NCI-H2227 (cell line): ENCODE results near the gene ARL4D.
"Not testable (repeated sequence)": the region's sequence is repeated elsewhere in the genome, so short reads cannot be mapped to it uniquely, and the experiment has no call there.

Source experiments
- DNase-seq: peaks from one replicate; lab custom pipeline; 2025; ENCODE audit not compliant: unreplicated experiment; lab: John Stamatoyannopoulos, UW

ARL4D gene

DNA sequence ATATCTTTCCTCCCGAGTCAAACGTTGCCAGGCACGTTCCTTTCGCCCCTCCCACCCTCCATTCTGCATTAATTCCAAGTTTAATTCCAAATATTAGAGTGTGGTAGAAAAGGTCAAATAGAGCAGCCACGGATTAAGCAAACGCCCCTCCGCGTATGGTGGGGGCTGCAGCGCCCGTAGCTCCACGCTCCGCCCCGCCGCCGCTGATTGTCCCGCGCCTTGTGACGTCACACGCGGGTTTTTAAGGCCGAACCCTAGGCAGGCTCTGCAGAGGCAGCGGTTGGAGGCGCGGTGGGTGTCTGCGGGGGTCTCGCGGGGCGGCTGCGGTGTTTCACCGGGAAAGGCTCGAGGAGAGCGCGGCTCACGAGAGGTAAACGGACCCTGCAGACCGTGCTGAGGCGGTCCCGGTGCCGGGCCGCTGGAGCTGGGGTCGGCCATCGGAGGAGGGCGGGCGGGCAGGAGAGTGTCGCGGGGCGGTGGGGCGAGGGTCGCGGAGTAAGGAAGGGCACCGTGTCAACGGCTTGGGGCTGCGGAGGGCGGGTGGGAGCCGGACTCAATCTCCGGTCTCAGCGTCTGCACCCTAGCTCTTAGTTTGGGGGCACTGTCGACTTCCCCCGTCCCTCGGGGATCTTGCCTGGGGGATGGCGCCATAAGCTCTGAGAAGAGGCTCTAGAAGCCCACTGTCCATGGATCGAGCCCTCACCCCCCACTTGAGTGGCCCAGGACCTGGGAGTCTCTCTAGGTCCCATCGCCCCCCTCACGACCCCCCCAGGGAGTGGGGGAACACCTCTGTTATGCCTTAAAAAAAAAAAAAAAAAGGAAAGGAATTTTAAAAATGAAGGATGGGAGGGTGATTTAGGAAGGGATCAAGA, at the start of gene ARL4D:
Gene ARL4D (plus strand): TSS at position 270 of the 872 bp plus-strand sequence. CDS start 740 bp downstream, outside the sequence.
- DNase-seq, result peak; percentile 97

DNA sequence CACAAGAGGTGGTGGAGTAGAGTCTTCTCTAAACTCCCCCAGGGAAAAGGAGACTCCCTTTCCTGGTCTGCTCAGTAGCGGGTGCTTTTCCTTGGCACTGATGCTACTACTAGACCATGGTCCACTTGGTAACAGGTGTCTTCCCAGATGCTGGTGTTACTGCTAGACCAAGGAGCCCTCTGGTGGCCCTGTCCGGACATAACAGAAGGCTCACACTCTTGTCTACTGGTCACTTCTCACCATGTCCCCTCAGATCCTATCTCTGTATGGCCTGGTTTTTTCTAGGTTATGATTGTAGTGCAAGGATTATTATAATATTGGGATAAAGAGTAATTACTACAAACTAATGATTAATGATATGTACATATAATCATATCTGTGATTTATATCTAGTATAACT, 49.7 kb upstream of the ARL4D start:
- no peak for DNase-seq

DNA sequence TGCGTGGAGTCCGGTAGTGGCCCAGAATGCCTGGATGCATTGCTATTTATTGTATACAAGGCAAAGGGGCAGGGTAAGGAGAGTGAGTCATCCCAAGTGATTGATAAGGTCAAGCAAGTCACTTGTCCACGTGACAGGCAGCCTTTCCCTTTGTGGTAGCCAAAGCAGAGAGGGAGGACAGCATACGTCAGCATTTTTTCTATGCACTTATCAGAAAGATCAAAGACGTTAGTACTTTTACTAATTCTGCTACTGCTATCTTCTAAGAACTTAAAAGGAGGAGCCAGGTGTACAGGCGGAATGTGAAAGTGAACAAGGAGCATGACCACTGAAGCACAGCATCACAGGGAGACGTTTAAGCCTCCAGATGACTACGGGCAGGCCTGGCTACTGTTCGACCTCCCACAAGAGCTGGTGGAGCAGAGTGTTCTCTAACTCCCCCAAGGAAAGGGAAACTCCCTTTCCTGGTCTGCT, 47.9 kb upstream of the ARL4D start:
- no peak for DNase-seq

DNA sequence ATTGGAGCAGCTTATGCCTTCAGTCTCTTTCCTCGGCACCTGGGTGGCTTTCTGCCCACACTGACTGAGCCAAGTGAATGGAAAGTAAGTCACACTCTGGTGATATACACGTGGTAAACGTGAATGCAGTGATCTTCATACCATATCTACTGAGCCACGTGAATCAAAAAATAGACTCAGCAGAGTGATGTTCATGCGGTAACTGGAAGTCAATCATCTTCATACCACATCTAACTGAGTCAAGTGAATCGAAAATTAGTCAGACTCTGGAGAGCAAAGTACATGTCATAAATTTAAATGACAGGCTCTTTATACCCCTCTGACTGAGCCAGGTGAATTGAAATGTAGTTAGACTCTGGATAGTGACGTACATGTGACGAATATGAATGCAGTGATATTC, 47.1 kb upstream of the ARL4D start:
- no peak for DNase-seq

- no peak for DNase-seq
Observed at GRCh38 chr17:43352579-43353331, 46.0 kb upstream of the ARL4D start.

DNA sequence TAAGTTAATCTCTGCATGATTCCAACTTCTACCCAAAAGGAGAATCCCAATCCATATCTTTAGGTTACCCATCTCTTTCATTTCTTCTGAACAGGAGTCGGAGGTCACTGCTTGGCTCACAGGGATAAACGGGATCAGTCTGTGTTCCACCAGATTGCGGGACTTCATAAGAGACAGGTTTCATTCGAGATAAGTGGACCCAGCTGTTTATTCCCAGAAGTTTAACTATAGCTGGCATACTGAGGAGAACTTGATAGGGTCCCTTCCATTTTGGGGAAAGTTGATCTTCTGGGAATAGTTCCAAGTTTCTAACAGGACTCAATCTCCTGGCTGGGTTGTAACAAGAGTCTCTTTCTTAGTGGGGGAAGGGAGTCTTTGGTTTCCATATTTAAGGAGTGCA, 45.4 kb upstream of the ARL4D start:
- no peak for DNase-seq

GRCh38 chr17:43354371-43354770, 44.4 kb upstream of the ARL4D start:
- DNase-seq, result no peak

DNA sequence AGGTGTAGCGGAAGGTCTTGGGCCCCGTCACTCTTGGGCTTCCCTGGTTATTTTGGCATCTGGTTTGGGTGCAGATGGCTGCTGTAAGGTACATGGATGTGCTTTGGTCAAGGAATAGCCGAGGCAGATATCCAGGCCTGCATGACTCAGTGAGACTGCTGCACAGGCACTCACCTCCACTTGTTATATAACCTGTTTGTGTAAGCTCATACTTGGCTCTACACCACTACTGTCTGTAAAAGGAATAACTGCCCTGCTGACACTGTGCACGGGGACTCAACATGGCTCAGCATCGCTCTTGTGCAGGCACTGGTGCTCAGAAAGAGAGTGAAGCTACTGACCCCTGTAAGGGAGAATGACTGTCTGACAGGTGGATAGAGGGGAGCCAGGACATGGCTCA, 42.3 kb upstream of the ARL4D start:
- no peak for DNase-seq

GRCh38 chr17:43356999-43357398, 41.8 kb upstream of the ARL4D start:
- DNase-seq, result no peak

- DNase-seq, result no peak
Observed at GRCh38 chr17:43359469-43360110, 39.2 kb upstream of the ARL4D start.

DNA sequence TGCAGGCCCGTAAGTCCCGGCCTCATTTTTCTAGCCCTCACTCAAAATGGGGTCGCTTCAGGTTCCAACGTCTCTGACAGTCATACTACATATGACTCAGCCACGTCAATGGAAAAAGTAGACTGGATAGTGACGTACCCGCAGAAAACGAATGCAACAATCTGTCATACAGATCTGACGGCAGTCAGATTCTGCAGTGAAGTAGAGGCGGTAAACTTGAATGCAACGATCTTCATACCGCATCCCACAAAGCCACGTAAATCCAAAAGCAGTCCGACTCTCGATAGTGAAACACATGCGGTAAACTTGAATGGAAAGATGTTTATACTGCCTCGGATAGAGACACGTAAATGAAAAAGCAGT, 38.4 kb upstream of the ARL4D start:
- peak; percentile 80 for DNase-seq

GRCh38 chr17:43360739-43361505, 37.9 kb upstream of the ARL4D start:
- peak; percentile 99 for DNase-seq

DNA sequence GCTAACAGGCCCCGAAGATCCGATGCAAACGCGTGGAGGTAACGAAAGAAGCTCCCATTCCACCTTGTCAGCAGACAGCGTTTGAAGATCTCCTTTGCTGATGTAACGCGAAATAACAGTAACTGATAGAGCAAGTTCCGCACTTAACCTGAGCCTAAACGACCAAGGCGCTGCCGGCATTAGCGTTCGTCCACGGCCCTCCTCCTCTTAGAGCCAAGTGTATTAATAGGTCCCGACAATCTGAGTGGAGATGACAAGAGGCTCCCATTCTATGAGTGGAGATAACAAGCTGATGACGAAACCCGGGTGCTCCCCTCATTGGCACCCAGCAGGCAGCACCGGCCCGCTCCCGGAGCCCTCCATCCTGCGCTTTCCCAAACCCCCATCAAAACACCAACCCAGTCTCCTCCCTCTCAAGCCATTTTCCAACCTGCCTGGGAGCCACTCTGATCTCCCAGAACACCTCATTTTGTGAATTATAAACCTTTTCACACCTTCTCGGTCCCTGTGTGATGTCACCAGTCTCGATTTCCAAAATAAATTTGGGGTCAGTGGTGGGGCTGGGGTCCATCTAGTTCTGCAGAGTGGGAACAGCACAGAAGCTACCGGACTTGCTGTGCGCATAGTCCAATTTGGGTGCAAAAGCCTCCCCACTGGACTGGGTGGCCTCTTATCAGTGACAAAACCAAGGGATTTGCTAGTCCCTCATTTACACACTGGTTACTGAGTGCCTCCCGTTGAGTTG, 35.4 kb upstream of the ARL4D start:
- peak; percentile 42 for DNase-seq

- DNase-seq, result no peak
Observed at GRCh38 chr17:43363926-43364285, 34.9 kb upstream of the ARL4D start.

DNA sequence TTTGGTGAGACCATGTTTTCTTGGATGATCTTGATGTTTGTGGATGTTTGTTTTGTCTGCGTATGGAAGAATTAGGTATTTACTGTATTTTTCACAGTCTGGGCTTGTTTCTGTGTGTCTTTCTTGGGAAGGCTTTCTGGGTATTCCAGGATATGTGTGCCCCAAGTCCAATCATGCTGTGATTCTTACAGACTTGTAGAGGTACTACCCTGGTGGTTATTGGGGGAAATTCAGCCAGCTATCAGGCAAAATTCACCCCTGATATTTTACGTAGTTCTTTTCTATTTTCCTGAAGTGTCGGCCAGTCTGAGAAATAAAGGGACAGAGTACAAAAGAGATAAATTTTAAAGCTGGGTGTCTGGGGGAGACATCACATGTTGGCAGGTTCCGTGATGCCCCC, 33.4 kb upstream of the ARL4D start:
- DNase-seq, result no peak

DNA sequence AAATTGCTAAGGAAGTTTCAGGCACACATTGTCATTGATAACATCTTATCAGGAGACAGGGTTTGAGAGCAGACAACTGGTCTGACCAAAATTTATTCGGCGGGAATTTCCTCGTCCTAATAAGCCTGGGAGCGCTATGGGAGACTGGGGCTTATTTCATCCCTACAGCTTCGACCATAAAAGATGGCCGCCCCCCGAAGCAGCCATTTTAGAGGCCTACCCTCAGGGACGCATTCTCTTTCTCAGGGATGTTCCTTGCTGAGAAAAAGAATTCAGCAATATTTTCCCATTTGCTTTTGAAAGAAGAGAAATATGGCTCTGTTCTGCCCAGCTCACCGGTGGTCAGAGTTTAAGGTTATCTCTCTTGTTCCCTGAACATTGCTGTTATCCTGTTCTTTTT, 32.9 kb upstream of the ARL4D start:
- DNase-seq, result not testable (repeated sequence)

DNA sequence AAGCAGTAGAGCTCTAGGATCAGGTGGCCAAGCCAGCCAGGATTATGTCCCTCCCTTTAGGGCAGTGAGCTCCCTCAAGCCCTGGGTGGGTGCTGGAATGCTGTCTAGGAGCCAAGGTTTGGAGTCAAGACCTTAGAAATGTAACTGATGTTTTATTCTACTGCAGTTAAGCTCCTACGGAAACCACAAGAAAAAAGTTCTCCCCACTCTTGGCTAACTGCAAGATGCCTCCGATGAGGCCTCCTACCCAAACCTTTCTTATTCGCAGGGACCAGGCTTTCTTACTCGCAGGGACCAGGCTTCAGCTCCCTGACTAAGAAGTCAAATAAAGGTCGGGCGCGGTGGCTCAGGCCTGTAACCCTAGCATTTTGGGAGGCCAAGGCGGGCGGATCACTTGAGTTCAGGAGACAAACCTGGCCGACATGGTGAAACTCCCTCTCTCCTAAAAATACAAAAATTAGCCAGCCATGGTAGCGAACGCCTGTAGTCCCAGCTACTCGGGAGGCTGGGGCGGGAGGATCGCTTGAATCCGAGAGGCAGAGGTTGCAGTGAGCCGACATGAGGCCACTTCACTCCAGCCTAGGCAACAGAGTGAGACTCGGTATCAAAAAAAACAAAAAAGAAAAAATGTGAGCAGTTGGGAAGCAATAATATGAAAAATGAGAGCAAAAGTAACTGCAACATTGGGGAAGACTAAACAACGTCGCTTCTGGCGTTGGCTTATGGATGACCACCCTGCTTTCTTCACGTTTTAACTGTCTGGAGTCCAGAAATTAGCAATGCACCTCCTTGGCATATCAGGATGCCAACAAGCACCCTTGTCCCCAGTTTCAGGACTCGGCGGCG, 31.7 kb upstream of the ARL4D start:
- no peak for DNase-seq

- peak; percentile 88 for DNase-seq
Observed at GRCh38 chr17:43367737-43368242, 31.0 kb upstream of the ARL4D start.
